Suprapubic skin (tissue), 4 donors: ENCODE measurements around the gene ISG15.

Source experiments
- CTCF ChIP-seq, 2 donors: fragments of 200-600 bp in 1 of 2; fragments of 450-650 bp in 1 of 2; sonication (generic) in 1 of 2; IDR thresholded peaks; one replicate each; pipeline ENCODE4 v1.5.1; 2016 to 2019; ENCODE audit warnings: antibody characterized with exemption in 2 of 2, mild to moderate bottlenecking in 1 of 2, moderate library complexity in 1 of 2
- EP300 ChIP-seq: sonication (generic); formaldehyde crosslinking; IDR thresholded peaks from one replicate; pipeline ENCODE4 v1.6.1; 2017; ENCODE audit warnings: antibody characterized with exemption
- POLR2A ChIP-seq, 2 donors: fragments of 450-650 bp; IDR thresholded peaks; one replicate each; pipeline ENCODE4 v1.6.1; 2017; ENCODE audit warnings: antibody characterized with exemption in 2 of 2, mild to moderate bottlenecking in 2 of 2, moderate library complexity in 2 of 2
- POLR2AphosphoS5 ChIP-seq, 3 donors: sonication (generic); formaldehyde crosslinking; IDR thresholded peaks; one replicate each; pipeline ENCODE4 v1.6.1; 2017; ENCODE audit warnings: antibody characterized with exemption in 3 of 3

GRCh38 chr1:1043411-1043810 lies 30.1 kb downstream of the ISG15 start:
- TF ChIP-seq POLR2A (IDR thresholded peaks at IDR 0.05): no peak
- TF ChIP-seq CTCF (IDR thresholded peaks at IDR 0.05): no peak
- TF ChIP-seq EP300: no peak
- TF ChIP-seq POLR2AphosphoS5 (IDR thresholded peaks at IDR 0.05): no peak
